Measurements from ENCODE around the gene CYTH2.
A peak's percentile ranks its signal among the peaks of the same experiment; 100 is the strongest.

Gene CYTH2

DNA sequence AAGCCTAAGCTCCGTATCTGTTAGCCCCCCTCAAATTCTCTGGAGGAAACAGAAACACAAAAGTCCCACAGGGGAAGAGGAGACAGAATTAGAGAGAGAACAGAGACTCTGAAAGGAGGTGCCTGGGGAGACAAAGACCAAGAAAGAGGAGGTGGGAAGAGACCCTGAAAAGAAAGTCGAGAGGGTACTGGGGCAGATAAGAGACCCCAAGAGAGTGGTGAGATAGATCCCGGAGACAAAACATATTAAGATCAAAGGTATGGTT, 24.3 kb upstream of the CYTH2 start:
- ATAC-seq, result peak; percentile 14
- TF ChIP-seq ZNF70 (CRISPR knock-in tag; IDR thresholded peaks at IDR 0.05), result no peak
- TF ChIP-seq ESRRG (CRISPR knock-in tag; IDR thresholded peaks at IDR 0.05), result no peak
- TF ChIP-seq CSDC2 (CRISPR knock-in tag; IDR thresholded peaks at IDR 0.05), result no peak
- TF ChIP-seq, protein P1, sequence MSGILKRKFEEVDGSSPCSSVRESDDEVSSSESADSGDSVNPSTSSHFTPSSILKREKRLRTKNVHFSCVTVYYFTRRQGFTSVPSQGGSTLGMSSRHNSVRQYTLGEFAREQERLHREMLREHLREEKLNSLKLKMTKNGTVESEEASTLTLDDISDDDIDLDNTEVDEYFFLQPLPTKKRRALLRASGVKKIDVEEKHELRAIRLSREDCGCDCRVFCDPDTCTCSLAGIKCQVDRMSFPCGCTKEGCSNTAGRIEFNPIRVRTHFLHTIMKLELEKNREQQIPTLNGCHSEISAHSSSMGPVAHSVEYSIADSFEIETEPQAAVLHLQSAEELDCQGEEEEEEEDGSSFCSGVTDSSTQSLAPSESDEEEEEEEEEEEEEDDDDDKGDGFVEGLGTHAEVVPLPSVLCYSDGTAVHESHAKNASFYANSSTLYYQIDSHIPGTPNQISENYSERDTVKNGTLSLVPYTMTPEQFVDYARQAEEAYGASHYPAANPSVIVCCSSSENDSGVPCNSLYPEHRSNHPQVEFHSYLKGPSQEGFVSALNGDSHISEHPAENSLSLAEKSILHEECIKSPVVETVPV (CRISPR knock-in tag; IDR thresholded peaks at IDR 0.05), result no peak
- no peak for TF ChIP-seq OSR1 (CRISPR knock-in tag; IDR thresholded peaks at IDR 0.05)
- no peak for TF ChIP-seq ZC3H10 (CRISPR knock-in tag; IDR thresholded peaks at IDR 0.05)
- TF ChIP-seq, protein P2, sequence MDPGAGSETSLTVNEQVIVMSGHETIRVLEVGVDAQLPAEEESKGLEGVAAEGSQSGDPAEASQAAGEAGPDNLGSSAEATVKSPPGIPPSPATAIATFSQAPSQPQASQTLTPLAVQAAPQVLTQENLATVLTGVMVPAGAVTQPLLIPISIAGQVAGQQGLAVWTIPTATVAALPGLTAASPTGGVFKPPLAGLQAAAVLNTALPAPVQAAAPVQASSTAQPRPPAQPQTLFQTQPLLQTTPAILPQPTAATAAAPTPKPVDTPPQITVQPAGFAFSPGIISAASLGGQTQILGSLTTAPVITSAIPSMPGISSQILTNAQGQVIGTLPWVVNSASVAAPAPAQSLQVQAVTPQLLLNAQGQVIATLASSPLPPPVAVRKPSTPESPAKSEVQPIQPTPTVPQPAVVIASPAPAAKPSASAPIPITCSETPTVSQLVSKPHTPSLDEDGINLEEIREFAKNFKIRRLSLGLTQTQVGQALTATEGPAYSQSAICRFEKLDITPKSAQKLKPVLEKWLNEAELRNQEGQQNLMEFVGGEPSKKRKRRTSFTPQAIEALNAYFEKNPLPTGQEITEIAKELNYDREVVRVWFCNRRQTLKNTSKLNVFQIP (CRISPR knock-in tag; IDR thresholded peaks at IDR 0.05; ENCODE audit: borderline replicate concordance, low read depth), result no peak
- TF ChIP-seq ZFP30 (CRISPR knock-in tag; IDR thresholded peaks at IDR 0.05), result no peak
- TF ChIP-seq TOX (CRISPR knock-in tag; IDR thresholded peaks at IDR 0.05; ENCODE audit: borderline replicate concordance), result no peak
- TF ChIP-seq, protein P3, sequence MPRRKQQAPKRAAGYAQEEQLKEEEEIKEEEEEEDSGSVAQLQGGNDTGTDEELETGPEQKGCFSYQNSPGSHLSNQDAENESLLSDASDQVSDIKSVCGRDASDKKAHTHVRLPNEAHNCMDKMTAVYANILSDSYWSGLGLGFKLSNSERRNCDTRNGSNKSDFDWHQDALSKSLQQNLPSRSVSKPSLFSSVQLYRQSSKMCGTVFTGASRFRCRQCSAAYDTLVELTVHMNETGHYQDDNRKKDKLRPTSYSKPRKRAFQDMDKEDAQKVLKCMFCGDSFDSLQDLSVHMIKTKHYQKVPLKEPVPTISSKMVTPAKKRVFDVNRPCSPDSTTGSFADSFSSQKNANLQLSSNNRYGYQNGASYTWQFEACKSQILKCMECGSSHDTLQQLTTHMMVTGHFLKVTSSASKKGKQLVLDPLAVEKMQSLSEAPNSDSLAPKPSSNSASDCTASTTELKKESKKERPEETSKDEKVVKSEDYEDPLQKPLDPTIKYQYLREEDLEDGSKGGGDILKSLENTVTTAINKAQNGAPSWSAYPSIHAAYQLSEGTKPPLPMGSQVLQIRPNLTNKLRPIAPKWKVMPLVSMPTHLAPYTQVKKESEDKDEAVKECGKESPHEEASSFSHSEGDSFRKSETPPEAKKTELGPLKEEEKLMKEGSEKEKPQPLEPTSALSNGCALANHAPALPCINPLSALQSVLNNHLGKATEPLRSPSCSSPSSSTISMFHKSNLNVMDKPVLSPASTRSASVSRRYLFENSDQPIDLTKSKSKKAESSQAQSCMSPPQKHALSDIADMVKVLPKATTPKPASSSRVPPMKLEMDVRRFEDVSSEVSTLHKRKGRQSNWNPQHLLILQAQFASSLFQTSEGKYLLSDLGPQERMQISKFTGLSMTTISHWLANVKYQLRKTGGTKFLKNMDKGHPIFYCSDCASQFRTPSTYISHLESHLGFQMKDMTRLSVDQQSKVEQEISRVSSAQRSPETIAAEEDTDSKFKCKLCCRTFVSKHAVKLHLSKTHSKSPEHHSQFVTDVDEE (CRISPR knock-in tag; IDR thresholded peaks at IDR 0.05), result no peak
- no peak for TF ChIP-seq RARB (CRISPR knock-in tag; IDR thresholded peaks at IDR 0.05)
- TF ChIP-seq ZNF565 (CRISPR knock-in tag; conservative IDR thresholded peaks at IDR 0.05; ENCODE audit: low read depth), result no peak
- TF ChIP-seq PPARA (CRISPR knock-in tag; IDR thresholded peaks at IDR 0.05; ENCODE audit: borderline replicate concordance), result no peak

- TF ChIP-seq, protein P3 (CRISPR knock-in tag; IDR thresholded peaks at IDR 0.05), result no peak; the same call in 1 of the 2 replicates
- peak; percentile 79 for TF ChIP-seq TCF4 (CRISPR knock-in tag; IDR thresholded peaks at IDR 0.05; ENCODE audit: borderline replicate concordance)
- TF ChIP-seq ZFP30 (CRISPR knock-in tag; IDR thresholded peaks at IDR 0.05), result no peak
- no peak for TF ChIP-seq ZFP3 (CRISPR knock-in tag; IDR thresholded peaks at IDR 0.05)
- TF ChIP-seq PPARA (CRISPR knock-in tag; IDR thresholded peaks at IDR 0.05; ENCODE audit: borderline replicate concordance), result no peak
- TF ChIP-seq, protein P4, sequence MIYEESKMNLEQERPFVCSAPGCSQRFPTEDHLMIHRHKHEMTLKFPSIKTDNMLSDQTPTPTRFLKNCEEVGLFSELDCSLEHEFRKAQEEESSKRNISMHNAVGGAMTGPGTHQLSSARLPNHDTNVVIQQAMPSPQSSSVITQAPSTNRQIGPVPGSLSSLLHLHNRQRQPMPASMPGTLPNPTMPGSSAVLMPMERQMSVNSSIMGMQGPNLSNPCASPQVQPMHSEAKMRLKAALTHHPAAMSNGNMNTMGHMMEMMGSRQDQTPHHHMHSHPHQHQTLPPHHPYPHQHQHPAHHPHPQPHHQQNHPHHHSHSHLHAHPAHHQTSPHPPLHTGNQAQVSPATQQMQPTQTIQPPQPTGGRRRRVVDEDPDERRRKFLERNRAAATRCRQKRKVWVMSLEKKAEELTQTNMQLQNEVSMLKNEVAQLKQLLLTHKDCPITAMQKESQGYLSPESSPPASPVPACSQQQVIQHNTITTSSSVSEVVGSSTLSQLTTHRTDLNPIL (CRISPR knock-in tag; IDR thresholded peaks at IDR 0.05; ENCODE audit: low read depth), result no peak
- TF ChIP-seq ZNF70 (CRISPR knock-in tag; IDR thresholded peaks at IDR 0.05), result no peak
- TF ChIP-seq, protein P1 (CRISPR knock-in tag; IDR thresholded peaks at IDR 0.05), result no peak
- no peak for TF ChIP-seq OSR1 (CRISPR knock-in tag; IDR thresholded peaks at IDR 0.05)
- TF ChIP-seq, protein P5, sequence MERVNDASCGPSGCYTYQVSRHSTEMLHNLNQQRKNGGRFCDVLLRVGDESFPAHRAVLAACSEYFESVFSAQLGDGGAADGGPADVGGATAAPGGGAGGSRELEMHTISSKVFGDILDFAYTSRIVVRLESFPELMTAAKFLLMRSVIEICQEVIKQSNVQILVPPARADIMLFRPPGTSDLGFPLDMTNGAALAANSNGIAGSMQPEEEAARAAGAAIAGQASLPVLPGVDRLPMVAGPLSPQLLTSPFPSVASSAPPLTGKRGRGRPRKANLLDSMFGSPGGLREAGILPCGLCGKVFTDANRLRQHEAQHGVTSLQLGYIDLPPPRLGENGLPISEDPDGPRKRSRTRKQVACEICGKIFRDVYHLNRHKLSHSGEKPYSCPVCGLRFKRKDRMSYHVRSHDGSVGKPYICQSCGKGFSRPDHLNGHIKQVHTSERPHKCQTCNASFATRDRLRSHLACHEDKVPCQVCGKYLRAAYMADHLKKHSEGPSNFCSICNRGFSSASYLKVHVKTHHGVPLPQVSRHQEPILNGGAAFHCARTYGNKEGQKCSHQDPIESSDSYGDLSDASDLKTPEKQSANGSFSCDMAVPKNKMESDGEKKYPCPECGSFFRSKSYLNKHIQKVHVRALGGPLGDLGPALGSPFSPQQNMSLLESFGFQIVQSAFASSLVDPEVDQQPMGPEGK (CRISPR knock-in tag; IDR thresholded peaks at IDR 0.05; ENCODE audit: borderline replicate concordance), result no peak
- no peak for TF ChIP-seq GLIS3 (CRISPR knock-in tag; IDR thresholded peaks at IDR 0.05)
- peak; percentile 73 for TF ChIP-seq ISL1 (CRISPR knock-in tag; IDR thresholded peaks at IDR 0.05)
- TF ChIP-seq CSDC2 (CRISPR knock-in tag; IDR thresholded peaks at IDR 0.05), result no peak
- peak; percentile 92 for ATAC-seq
Observed at GRCh38 chr19:48445256-48445605, 23.9 kb upstream of the CYTH2 start.
